HG03097 (cell line): ENCODE results near the gene DYRK2.
A peak's percentile ranks its signal among the peaks of the same experiment; 100 is the strongest.

Experiments
- ATAC-seq: cut with Tn5 transposase; IDR thresholded peaks from one replicate; pipeline ENCODE4 v1.9.1; 2021; ENCODE audit not compliant: unreplicated experiment, low FRiP score

DYRK2 gene

GRCh38 chr12:67645126-67645525, 3.4 kb upstream of the DYRK2 start:
- no peak for ATAC-seq

- no peak for ATAC-seq
Observed at GRCh38 chr12:67645601-67646000, 2.9 kb upstream of the DYRK2 start.

- no peak for ATAC-seq
Observed at GRCh38 chr12:67646775-67647174, 1.8 kb upstream of the DYRK2 start.

- no peak for ATAC-seq
Observed at GRCh38 chr12:67647181-67647798, 1.3 kb upstream of the DYRK2 start.

- no peak for ATAC-seq
Observed at GRCh38 chr12:67647799-67648520, 585 bp upstream of the DYRK2 start.

- ATAC-seq: no peak
Observed at GRCh38 chr12:67649261-67649569, 670 bp downstream of the DYRK2 start.

GRCh38 chr12:67649570-67650387, 1.2 kb downstream of the DYRK2 start:
- no peak for ATAC-seq

GRCh38 chr12:67650388-67651131, 2.0 kb downstream of the DYRK2 start:
- no peak for ATAC-seq

GRCh38 chr12:67651132-67651695, 2.7 kb downstream of the DYRK2 start:
- peak; percentile 43 for ATAC-seq

GRCh38 chr12:67655829-67656228, 7.3 kb downstream of the DYRK2 start:
- ATAC-seq: no peak

GRCh38 chr12:67656251-67656650, 7.7 kb downstream of the DYRK2 start:
- ATAC-seq: no peak

GRCh38 chr12:67658486-67658885, 9.9 kb downstream of the DYRK2 start:
- ATAC-seq: no peak

- no peak for ATAC-seq
Observed at GRCh38 chr12:67659292-67659691, 10.7 kb downstream of the DYRK2 start.

- no peak for ATAC-seq
Observed at GRCh38 chr12:67661311-67662021, 12.9 kb downstream of the DYRK2 start.

- no peak for ATAC-seq
Observed at GRCh38 chr12:67662910-67663538, 14.5 kb downstream of the DYRK2 start.

- ATAC-seq: no peak
Observed at GRCh38 chr12:67664171-67664570, 15.6 kb downstream of the DYRK2 start.

GRCh38 chr12:67665679-67666078, 17.1 kb downstream of the DYRK2 start:
- ATAC-seq: no peak

GRCh38 chr12:67666605-67667004, 18.1 kb downstream of the DYRK2 start:
- ATAC-seq: no peak

GRCh38 chr12:67667276-67668073, 18.9 kb downstream of the DYRK2 start:
- ATAC-seq: no peak
